AG09319 (cell line): ENCODE measurements around the gene BABAM1.

Experiments used
- DNase-seq: peaks from one replicate; pipeline ENCODE4 v3.0.0-alpha.2; 2010; ENCODE audit warnings: low read depth; ENCODE audit errors: extremely low read depth
- CTCF ChIP-seq: IDR thresholded peaks from 2 replicates; pipeline ENCODE4 v1.5.1; 2011; ENCODE audit warnings: low read depth, mild to moderate bottlenecking, inconsistent platforms, low read length, moderate library complexity

Gene BABAM1

DNA sequence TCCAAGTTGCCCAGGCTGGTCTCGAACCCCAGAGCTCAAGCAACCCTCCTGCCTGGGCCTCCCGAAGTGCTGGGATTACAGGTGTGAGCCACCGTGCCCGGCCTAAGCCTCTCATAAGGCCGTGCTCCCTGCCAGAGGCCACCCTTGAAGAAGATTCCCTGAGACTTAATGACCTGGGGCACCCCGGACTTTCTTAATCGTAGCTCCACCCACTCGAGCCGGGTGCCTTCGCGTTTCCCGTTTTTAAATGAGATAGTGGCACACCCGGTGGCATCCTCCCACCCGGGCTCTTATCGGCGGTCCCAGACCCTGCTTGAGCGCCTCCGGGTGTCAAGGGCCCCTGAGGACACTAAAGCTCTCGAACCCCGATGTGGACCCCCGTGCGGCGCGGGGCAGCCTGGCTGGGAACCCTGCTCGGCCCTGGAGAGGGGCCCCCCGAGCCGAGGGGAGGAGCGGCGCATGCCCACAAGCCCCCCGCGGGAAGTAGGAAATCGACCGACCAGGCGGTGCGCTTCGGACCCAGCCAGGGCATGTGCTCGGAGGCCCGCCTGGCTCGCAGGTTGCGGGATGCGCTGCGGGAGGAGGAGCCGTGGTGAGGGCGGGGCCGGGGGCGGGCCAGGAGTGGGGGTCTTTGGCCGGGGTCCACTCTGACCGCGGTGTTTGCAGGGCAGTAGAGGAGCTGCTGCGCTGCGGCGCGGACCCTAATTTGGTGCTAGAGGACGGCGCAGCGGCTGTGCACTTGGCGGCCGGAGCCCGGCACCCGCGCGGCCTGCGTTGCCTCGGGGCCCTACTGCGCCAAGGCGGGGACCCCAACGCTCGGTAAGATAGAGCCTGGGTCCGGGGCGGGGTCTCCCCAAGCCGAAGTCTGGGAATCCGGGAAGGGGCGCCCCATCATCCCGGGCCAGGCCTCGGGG is 14.4 kb downstream of the BABAM1 start, which contains the start of gene ANKLE1:
Gene ANKLE1, plus strand, starts transcription at position 511 of the 914 bp plus-strand sequence. Its CDS starts 20 bp downstream, at position 531.
- no peak for TF ChIP-seq CTCF
- no peak for DNase-seq

DNA sequence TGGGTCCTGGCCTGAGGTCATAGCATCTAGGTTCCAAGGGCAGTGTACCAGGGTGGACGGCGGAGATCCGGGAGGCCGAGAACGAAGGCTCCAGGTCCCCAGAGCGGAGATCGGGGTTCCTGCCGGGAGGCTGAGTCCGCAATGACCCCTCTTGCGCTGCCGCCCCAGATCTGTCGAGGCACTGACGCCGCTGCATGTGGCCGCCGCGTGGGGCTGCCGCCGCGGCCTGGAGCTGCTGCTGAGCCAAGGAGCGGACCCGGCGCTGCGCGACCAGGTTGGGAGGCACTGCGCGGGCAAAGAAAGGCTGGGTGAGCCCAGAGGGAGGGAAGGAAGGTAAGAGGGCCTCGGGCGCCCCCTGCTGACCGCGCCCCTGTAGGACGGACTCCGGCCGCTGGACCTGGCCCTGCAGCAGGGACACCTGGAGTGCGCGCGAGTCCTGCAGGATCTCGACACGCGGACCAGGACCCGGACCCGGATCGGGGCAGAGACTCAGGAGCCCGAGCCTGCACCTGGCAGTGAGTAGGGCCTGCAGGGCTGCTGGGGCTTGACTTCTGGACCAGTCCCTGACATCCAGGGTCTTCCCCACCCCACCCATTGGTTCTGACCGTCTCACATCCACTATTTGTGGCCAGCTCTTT is 15.4 kb downstream of the BABAM1 start:
- TF ChIP-seq CTCF: peak; percentile 81
- no peak for DNase-seq

DNA sequence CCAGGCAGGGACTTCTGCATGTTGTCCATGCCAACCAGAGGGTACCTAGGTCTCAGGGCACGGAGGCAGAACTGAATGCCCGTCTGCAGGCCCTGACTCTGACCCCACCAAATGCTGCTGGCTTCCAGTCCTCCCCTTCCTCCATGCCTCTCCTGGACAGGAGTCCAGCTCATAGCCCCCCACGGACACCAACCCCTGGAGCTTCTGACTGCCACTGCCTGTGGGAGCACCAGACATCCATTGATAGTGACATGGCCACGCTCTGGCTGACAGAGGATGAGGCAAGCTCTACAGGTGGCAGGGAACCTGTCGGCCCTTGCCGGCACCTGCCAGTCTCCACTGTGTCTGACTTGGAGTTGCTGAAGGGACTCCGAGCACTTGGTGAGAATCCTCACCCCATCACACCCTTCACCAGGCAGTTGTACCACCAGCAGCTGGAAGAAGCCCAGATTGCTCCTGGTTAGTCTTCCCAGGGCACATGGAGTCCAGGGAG is 16.3 kb downstream of the BABAM1 start:
- DNase-seq: no peak
- no peak for TF ChIP-seq CTCF

DNA sequence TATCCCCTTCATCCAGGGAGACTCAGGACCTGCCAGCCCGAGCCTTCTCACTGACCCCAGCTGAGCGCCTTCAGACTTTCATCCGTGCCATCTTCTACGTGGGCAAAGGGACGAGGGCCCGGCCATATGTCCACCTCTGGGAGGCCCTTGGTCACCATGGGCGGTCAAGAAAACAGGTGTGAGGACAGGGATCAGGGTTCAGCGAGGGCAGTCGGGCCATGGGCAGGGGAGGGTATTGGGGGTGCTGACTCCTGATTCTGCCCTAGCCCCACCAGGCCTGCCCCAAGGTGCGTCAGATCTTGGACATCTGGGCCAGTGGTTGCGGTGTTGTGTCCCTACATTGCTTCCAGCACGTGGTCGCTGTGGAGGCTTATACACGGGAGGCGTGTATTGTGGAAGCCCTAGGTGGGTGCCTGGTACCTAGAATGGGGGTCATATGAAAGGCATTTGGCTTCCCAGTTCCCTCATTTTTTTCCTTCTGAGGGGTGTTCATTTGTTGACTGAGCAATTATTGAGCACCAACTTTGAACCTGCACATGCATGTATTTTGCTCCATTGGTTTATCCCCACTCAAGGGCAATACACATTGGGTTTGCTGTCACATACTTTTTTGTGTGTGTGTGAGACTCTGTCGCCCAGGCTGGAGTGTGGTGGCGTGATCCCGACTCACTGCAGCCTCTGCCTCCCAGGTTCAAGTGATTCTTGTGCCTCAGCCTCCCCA is 18.3 kb downstream of the BABAM1 start:
- no peak for DNase-seq
- TF ChIP-seq CTCF: no peak

GRCh38 chr19:17286263-17286662 is 19.0 kb downstream of the BABAM1 start:
- no peak for DNase-seq
- TF ChIP-seq CTCF: no peak

DNA sequence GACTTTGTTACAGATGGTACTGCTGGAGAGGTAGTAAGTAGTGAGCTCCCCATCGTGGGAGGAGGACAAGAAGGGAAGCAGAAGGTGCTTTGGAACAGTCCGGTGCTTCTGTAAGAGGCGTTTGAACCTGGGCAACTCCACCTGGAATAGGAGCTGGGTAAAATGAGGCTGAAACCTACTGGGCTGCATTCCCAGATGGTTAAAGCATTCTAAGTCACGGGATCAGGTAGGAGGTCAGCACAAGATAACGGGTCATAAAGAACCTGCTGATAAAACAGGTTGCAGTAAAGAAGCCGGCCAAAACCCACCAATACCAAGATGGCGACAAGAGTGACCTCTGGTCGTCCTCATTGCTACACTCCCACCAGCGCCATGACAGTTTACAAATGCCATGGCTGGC is 19.5 kb downstream of the BABAM1 start:
- DNase-seq: no peak
- TF ChIP-seq CTCF: no peak
